PFSK-1 (cell line): ENCODE data around the gene NEUROG3.

Source experiments
- POLR2AphosphoS5 ChIP-seq: IDR thresholded peaks from 2 replicates; pipeline ENCODE4 v1.6.1; 2012; ENCODE audit warnings: low read depth, mild to moderate bottlenecking, control low read depth, low read length, moderate library complexity
- SIN3A ChIP-seq: IDR thresholded peaks from 2 replicates; pipeline ENCODE4 v1.6.1; 2012; ENCODE audit warnings: mild to moderate bottlenecking, low read length, moderate library complexity, borderline replicate concordance; ENCODE audit not compliant: insufficient read depth
- TF ChIP-seq, protein P1 (sequence below), 2 experiments: IDR thresholded peaks; 2 replicates each; pipeline versions ENCODE4 v1.6.1 to v1.8.0; 2011 to 2012; ENCODE audit warnings: low read depth in 2 of 2, low read length in 2 of 2, control low read depth in 1 of 2, inconsistent platforms in 1 of 2, mild to moderate bottlenecking in 1 of 2, moderate library complexity in 1 of 2; ENCODE audit not compliant: insufficient read depth in 1 of 2

DNA sequence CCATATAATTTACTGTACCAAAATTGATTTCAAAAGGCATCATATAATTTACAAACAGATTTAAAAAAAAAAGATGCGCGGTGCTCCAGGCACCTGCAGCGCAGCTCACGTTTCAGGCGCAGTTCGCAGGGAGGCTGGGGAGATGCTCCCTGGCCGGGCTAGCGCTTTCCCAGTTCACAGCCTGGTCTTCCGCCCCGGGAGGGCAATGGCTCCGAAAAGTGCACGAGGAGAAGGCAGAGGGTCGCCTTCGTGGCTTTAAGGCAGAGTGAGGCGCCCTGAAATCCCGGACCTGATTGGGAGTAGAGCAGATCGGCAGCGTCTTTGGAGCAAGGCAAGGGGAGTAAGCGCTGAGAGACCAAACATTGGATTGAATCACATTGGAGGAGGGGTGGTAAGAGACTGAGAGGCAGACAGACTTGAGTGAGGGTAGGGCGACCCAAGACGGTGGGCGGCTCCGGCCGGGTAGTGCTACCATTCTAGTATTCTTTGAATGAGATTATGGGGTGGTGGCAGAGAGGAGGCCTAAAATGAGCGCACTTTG is 1.5 kb downstream of the NEUROG3 start:
- TF ChIP-seq POLR2AphosphoS5: no peak
- TF ChIP-seq, protein P1, sequence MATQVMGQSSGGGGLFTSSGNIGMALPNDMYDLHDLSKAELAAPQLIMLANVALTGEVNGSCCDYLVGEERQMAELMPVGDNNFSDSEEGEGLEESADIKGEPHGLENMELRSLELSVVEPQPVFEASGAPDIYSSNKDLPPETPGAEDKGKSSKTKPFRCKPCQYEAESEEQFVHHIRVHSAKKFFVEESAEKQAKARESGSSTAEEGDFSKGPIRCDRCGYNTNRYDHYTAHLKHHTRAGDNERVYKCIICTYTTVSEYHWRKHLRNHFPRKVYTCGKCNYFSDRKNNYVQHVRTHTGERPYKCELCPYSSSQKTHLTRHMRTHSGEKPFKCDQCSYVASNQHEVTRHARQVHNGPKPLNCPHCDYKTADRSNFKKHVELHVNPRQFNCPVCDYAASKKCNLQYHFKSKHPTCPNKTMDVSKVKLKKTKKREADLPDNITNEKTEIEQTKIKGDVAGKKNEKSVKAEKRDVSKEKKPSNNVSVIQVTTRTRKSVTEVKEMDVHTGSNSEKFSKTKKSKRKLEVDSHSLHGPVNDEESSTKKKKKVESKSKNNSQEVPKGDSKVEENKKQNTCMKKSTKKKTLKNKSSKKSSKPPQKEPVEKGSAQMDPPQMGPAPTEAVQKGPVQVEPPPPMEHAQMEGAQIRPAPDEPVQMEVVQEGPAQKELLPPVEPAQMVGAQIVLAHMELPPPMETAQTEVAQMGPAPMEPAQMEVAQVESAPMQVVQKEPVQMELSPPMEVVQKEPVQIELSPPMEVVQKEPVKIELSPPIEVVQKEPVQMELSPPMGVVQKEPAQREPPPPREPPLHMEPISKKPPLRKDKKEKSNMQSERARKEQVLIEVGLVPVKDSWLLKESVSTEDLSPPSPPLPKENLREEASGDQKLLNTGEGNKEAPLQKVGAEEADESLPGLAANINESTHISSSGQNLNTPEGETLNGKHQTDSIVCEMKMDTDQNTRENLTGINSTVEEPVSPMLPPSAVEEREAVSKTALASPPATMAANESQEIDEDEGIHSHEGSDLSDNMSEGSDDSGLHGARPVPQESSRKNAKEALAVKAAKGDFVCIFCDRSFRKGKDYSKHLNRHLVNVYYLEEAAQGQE (IDR thresholded peaks at IDR 0.05; ENCODE audit: insufficient read depth in 1 of 2, low read depth in 2 of 2, low read length in 2 of 2): no peak
- TF ChIP-seq SIN3A: no peak
